Astrocyte (in vitro differentiated cells and primary cell): ENCODE measurements around the gene AUTS2. TPM values are rescaled to one million over a fixed set of nuclear protein-coding genes. Genes with fewer than 3 reads are reported as not detected.

Experiments
- DNase-seq: peaks from one replicate; pipeline ENCODE4 v3.0.0-alpha.2; 2010; ENCODE audit warnings: low read depth
- FAIRE-seq: peaks from 2 replicates; lab custom pipeline; 2011; peaks lifted over from hg19 to GRCh38; lab: Jason Lieb, UNC
- H2AFZ ChIP-seq: 2 replicates; pipeline ENCODE4 v1.6.0; 2012; ENCODE audit warnings: low read depth, low read length, inconsistent platforms
- H3K27ac ChIP-seq: 2 replicates; pipeline ENCODE4 v1.5.1; 2011; ENCODE audit warnings: low read depth, low read length, inconsistent platforms
- H3K27me3 ChIP-seq: 2 replicates; pipeline ENCODE4 v1.6.0; 2011; ENCODE audit warnings: low read length, inconsistent platforms; ENCODE audit not compliant: insufficient read depth
- H3K36me3 ChIP-seq: 2 replicates; pipeline ENCODE4 v1.5.1; 2011; ENCODE audit warnings: low read length, inconsistent platforms; ENCODE audit not compliant: insufficient read depth
- H3K4me1 ChIP-seq: 2 replicates; pipeline ENCODE4 v1.5.1; 2011; ENCODE audit warnings: low read length, inconsistent platforms; ENCODE audit not compliant: insufficient read depth
- H3K4me2 ChIP-seq: 2 replicates; pipeline ENCODE4 v1.6.0; 2012; ENCODE audit warnings: low read length, inconsistent platforms
- H3K4me3 ChIP-seq: 2 replicates; pipeline ENCODE4 v1.5.1; 2011; ENCODE audit warnings: low read depth, mild to moderate bottlenecking, low read length, inconsistent platforms; ENCODE audit not compliant: insufficient read depth
- H3K79me2 ChIP-seq: 2 replicates; pipeline ENCODE4 v1.6.0; 2012; ENCODE audit warnings: mild to moderate bottlenecking, low read length, inconsistent platforms; ENCODE audit not compliant: insufficient read depth
- H3K9ac ChIP-seq: 2 replicates; pipeline ENCODE4 v1.6.0; 2012; ENCODE audit warnings: mild to moderate bottlenecking, low read length, inconsistent platforms
- H3K9me3 ChIP-seq: 2 replicates; pipeline ENCODE4 v1.5.1; 2012; ENCODE audit warnings: low read depth, mild to moderate bottlenecking, low read length, inconsistent platforms; ENCODE audit not compliant: insufficient read depth
- H4K20me1 ChIP-seq: 2 replicates; pipeline ENCODE4 v1.6.0; 2012; ENCODE audit warnings: low read length, inconsistent platforms; ENCODE audit not compliant: insufficient read depth
- H3K27ac Mint-ChIP-seq: one replicate; pipeline ENCODE4 v1.8.0; 2021; ENCODE audit warnings: mild to moderate bottlenecking, mixed read lengths; ENCODE audit not compliant: unreplicated experiment
- H3K27me3 Mint-ChIP-seq: one replicate; pipeline ENCODE4 v1.8.0; 2021; ENCODE audit warnings: low read depth, mixed read lengths; ENCODE audit not compliant: unreplicated experiment
- H3K36me3 Mint-ChIP-seq: one replicate; pipeline ENCODE4 v1.8.0; 2021; ENCODE audit warnings: low read depth, mixed read lengths; ENCODE audit not compliant: unreplicated experiment
- H3K4me1 Mint-ChIP-seq: one replicate; pipeline ENCODE4 v1.8.0; 2021; ENCODE audit warnings: low read depth, mixed read lengths; ENCODE audit not compliant: unreplicated experiment
- H3K4me3 Mint-ChIP-seq: one replicate; pipeline ENCODE4 v1.8.0; 2021; ENCODE audit warnings: mild to moderate bottlenecking, moderate library complexity, mixed read lengths; ENCODE audit not compliant: unreplicated experiment
- H3K9me3 Mint-ChIP-seq: one replicate; pipeline ENCODE4 v1.8.0; 2021; ENCODE audit warnings: mild to moderate bottlenecking, mixed read lengths; ENCODE audit not compliant: unreplicated experiment
- CTCF ChIP-seq: IDR thresholded peaks from 2 replicates; pipeline ENCODE4 v1.5.1; 2011; ENCODE audit warnings: low read depth, mild to moderate bottlenecking, inconsistent platforms, low read length, moderate library complexity; ENCODE audit not compliant: insufficient read depth
- EZH2 ChIP-seq: IDR thresholded peaks from 2 replicates; pipeline ENCODE4 v1.6.1; 2012; ENCODE audit warnings: mild to moderate bottlenecking, low read length, inconsistent platforms; ENCODE audit not compliant: insufficient read depth
- total RNA-seq: library from RNA; stranded (reverse); gene quantifications from 2 replicates; pipeline ENCODE4 v1.2.1, GENCODE V29; 2021

The AUTS2 gene
- total RNA-seq, 1 donor from 2014 or later = 73.2 TPM

GRCh38 chr7:69624435-69625230 lies 26.4 kb downstream of the AUTS2 start:
- TF ChIP-seq CTCF (no peak), EZH2 (no peak)
- Histone ChIP-seq H3K36me3 (no peaks in the 10 kb centered on the region), H3K9ac (no peak overlapping the region), H3K27ac (no peak overlapping the region), H3K27me3 (no peaks in the 10 kb centered on the region), H3K4me2 (no peak overlapping the region), H3K79me2 (peaks cover 34% of the 10 kb centered on the region), H3K4me1 (peaks cover under 1% of the 10 kb centered on the region), H4K20me1 (peaks cover 65% of the 10 kb centered on the region), H2AFZ (no peak overlapping the region), H3K4me3 (no peak overlapping the region), H3K9me3 (no peaks in the 10 kb centered on the region)
- Mint-ChIP-seq H3K36me3 (no peaks in the 10 kb centered on the region), H3K4me1 (peaks cover 46% of the 10 kb centered on the region), H3K9me3 (no peaks in the 10 kb centered on the region), H3K27ac (no peak overlapping the region), H3K4me3 (no peak overlapping the region), H3K27me3 (no peaks in the 10 kb centered on the region)
- FAIRE-seq (no peak), DNase-seq (no peak)

- no peaks in the 10 kb centered on the region for H3K36me3 ChIP-seq
- H3K36me3 Mint-ChIP-seq = no peaks in the 10 kb centered on the region
- H2AFZ ChIP-seq = no peak overlapping the region
- no peak overlapping the region for H3K4me3 Mint-ChIP-seq
- peaks cover 34% of the 10 kb centered on the region for H3K79me2 ChIP-seq
- H3K4me1 Mint-ChIP-seq = peaks cover 43% of the 10 kb centered on the region
- H3K9ac ChIP-seq = no peak overlapping the region
- TF ChIP-seq EZH2 (no peak), CTCF (no peak)
- FAIRE-seq (no peak), DNase-seq (no peak)
- H3K4me2 ChIP-seq = no peak overlapping the region
- H3K27me3 ChIP-seq = no peaks in the 10 kb centered on the region
- H3K27ac Mint-ChIP-seq = no peak overlapping the region
- H3K4me3 ChIP-seq = no peak overlapping the region
- no peaks in the 10 kb centered on the region for H3K9me3 Mint-ChIP-seq
- no peak overlapping the region for H3K27ac ChIP-seq
- peaks cover 7% of the 10 kb centered on the region for H3K4me1 ChIP-seq
- H3K27me3 Mint-ChIP-seq = no peaks in the 10 kb centered on the region
- peaks cover 62% of the 10 kb centered on the region for H4K20me1 ChIP-seq
- no peaks in the 10 kb centered on the region for H3K9me3 ChIP-seq
Measured at GRCh38 chr7:69625238-69625637, 27.0 kb downstream of the AUTS2 start.

- peaks cover 43% of the 10 kb centered on the region for H3K4me1 Mint-ChIP-seq
Measured at GRCh38 chr7:69625798-69626197, 27.5 kb downstream of the AUTS2 start.

More at GRCh38 chr7:69625798-69626197, 27.5 kb downstream of the AUTS2 start:
- no peak overlapping the region for H3K27ac ChIP-seq
- H4K20me1 ChIP-seq = peaks cover 60% of the 10 kb centered on the region
- H3K4me1 ChIP-seq = peaks cover 12% of the 10 kb centered on the region
- DNase-seq (no peak), FAIRE-seq (no peak)
- no peak overlapping the region for H3K4me3 ChIP-seq
- H3K79me2 ChIP-seq = peaks cover 33% of the 10 kb centered on the region
- Mint-ChIP-seq H3K36me3 (no peaks in the 10 kb centered on the region), H3K27ac (no peak overlapping the region), H3K4me3 (no peak overlapping the region), H3K27me3 (no peaks in the 10 kb centered on the region), H3K9me3 (no peaks in the 10 kb centered on the region)
- H3K9me3 ChIP-seq = no peaks in the 10 kb centered on the region
- H3K27me3 ChIP-seq = no peaks in the 10 kb centered on the region
- no peak overlapping the region for H3K9ac ChIP-seq
- no peaks in the 10 kb centered on the region for H3K36me3 ChIP-seq
- H2AFZ ChIP-seq = no peak overlapping the region
- no peak overlapping the region for H3K4me2 ChIP-seq
- no peak for TF ChIP-seq EZH2
- no peak for TF ChIP-seq CTCF
